OCI-LY1 (cell line): ENCODE data around the gene ART3.

Experiments used
- EZH2 ChIP-seq: fragments of 200-600 bp; sonication (generic), shearing (Covaris generic); IDR thresholded peaks from 2 replicates; pipeline ENCODE4 v1.8.0; 2017; ENCODE audit warnings: borderline replicate concordance, mixed run types, mild to moderate bottlenecking, antibody characterized with exemption, low read length, moderate library complexity, mixed read lengths
- TF ChIP-seq, protein P1 (sequence below): fragments of 200-600 bp; sonication (generic), shearing (Covaris generic); IDR thresholded peaks from 2 replicates; pipeline ENCODE4 v1.5.1; 2017; ENCODE audit warnings: mild to moderate bottlenecking, antibody characterized with exemption, low read length, moderate library complexity, mixed read lengths

DNA sequence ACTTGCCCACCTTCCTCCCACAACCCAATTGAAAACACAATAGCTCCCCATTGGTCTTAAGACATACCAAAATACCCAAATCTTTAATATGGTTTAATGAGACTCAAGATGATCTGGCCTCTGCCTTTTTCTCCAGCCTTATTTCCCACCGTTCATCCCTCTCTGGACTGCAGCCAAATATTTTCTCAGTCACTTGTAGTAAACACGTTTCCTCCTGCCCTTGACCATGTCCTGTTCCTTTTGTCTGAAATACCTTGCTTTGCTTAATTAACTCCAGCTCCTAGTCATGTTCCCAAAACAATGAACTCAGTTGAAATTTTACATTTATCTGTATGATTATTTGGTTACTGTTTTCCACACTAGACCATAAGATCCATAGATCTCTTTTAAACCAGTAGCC, 82.1 kb downstream of the ART3 start:
- TF ChIP-seq, protein P1, sequence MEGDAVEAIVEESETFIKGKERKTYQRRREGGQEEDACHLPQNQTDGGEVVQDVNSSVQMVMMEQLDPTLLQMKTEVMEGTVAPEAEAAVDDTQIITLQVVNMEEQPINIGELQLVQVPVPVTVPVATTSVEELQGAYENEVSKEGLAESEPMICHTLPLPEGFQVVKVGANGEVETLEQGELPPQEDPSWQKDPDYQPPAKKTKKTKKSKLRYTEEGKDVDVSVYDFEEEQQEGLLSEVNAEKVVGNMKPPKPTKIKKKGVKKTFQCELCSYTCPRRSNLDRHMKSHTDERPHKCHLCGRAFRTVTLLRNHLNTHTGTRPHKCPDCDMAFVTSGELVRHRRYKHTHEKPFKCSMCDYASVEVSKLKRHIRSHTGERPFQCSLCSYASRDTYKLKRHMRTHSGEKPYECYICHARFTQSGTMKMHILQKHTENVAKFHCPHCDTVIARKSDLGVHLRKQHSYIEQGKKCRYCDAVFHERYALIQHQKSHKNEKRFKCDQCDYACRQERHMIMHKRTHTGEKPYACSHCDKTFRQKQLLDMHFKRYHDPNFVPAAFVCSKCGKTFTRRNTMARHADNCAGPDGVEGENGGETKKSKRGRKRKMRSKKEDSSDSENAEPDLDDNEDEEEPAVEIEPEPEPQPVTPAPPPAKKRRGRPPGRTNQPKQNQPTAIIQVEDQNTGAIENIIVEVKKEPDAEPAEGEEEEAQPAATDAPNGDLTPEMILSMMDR: no peak
- TF ChIP-seq EZH2: no peak
